Measurements from ENCODE around the gene CNKSR3. TPM values are rescaled to one million over a fixed set of nuclear protein-coding genes. Genes with fewer than 3 reads are reported as not detected.
A peak's percentile ranks its signal among the peaks of the same experiment; 100 is the strongest.

CNKSR3 gene
- total and polyA plus RNA-seq, 2 donors from 2014 or later: 13.8 to 63.1 TPM

DNA sequence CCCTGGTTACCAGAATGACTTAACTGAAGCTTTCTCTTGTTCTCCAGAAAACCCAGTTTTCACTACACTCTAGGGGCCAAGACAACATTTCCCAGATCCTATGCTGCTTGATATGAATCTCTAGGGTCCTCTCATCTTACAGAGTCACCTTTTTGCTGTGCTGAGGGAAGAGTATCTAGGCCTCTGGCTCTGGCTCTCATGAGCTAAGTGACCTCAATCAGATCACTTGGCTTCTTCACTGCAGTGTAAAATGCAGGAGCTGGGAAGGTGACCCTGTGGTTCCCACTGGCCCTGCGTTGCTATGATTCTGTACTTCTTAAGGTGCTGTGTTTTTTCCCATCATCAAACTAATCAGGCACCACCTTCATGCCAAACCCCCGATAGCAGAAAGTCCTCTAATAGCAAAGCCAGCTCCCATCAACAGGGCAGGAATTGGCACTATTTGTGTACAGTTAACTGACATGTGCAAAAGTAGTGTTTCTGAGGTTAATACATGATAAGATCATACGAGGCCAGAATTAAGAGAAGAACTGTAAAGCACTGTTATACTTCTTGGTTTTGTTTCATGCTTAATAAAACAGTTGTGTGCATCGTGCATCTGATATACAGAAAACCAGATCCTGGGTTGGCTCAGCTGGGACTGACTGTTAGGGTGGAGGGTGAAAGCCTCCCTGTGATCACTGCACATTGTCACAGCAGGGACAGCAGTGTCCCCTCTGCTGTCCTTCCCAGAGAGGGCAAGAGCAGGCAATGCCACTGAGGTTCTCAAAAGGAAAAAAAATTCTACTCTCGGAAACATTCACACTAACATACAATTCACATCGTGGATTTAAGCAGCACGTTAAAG lies 46.7 kb downstream of the CNKSR3 start:
- intact Hi-C loops (cut with DNase I): no loop called here
- TF ChIP-seq, protein P1, sequence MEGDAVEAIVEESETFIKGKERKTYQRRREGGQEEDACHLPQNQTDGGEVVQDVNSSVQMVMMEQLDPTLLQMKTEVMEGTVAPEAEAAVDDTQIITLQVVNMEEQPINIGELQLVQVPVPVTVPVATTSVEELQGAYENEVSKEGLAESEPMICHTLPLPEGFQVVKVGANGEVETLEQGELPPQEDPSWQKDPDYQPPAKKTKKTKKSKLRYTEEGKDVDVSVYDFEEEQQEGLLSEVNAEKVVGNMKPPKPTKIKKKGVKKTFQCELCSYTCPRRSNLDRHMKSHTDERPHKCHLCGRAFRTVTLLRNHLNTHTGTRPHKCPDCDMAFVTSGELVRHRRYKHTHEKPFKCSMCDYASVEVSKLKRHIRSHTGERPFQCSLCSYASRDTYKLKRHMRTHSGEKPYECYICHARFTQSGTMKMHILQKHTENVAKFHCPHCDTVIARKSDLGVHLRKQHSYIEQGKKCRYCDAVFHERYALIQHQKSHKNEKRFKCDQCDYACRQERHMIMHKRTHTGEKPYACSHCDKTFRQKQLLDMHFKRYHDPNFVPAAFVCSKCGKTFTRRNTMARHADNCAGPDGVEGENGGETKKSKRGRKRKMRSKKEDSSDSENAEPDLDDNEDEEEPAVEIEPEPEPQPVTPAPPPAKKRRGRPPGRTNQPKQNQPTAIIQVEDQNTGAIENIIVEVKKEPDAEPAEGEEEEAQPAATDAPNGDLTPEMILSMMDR (IDR thresholded peaks at IDR 0.05; ENCODE audit: borderline replicate concordance, extremely low read depth, insufficient read depth): no peak
- no peaks in the 10 kb centered on the region for H3K36me3 ChIP-seq (ENCODE audit: control insufficient read depth in 2 of 3, insufficient read depth in 3 of 3, low read length in 3 of 3)
- H3K9me3 ChIP-seq (ENCODE audit: control insufficient read depth in 2 of 3, insufficient read depth in 1 of 3, low read length in 3 of 3): no peaks in the 10 kb centered on the region
- FAIRE-seq: no peak
- H3K27ac ChIP-seq (ENCODE audit: low read depth in 2 of 2, low read length in 2 of 2): peak overlapping the region in 1 of 2 donors; percentile 21
- H3K9ac ChIP-seq (ENCODE audit: low read length in 3 of 3): peak overlapping the region in 1 of 3 donors; percentile 14
- H3K27me3 ChIP-seq (ENCODE audit: control insufficient read depth, insufficient read depth, low read length): no peaks in the 10 kb centered on the region
- peaks cover 4 to 21% (median 7%) of the 10 kb centered on the region in 3 donors for H3K4me1 ChIP-seq (ENCODE audit: control insufficient read depth in 2 of 3, insufficient read depth in 2 of 3, low read depth in 1 of 3, low read length in 3 of 3)
- DNase-seq: no peak
- H3K4me3 ChIP-seq (ENCODE audit: low read length in 3 of 3): no peak overlapping the region

DNA sequence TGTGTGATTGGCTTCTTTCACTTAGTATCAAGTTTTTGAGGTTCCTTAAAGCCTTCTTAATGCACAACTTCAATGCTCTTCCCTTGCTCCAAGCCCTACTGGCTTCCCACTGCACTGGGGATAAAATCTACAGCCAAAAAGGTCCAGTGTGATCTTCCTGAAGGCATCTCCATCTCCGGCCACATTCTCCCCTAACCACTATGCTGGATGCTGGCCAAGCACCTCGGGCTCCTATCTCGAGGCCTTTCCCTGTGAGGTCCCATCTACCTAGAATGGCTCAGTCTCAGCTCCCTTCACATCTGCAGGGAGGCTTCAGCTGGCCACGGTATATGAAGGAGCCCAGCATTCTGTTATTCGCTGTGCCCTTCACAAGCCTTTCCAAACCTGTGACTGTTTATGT lies 48.1 kb downstream of the CNKSR3 start:
- no peak overlapping the region for H3K4me3 ChIP-seq (ENCODE audit: low read length in 3 of 3)
- FAIRE-seq (no peak), DNase-seq (no peak)
- intact Hi-C loops (cut with DNase I): no loop called here
- peaks cover 7 to 30% (median 19%) of the 10 kb centered on the region in 3 donors for H3K4me1 ChIP-seq (ENCODE audit: control insufficient read depth in 2 of 3, insufficient read depth in 2 of 3, low read depth in 1 of 3, low read length in 3 of 3)
- no peaks in the 10 kb centered on the region for H3K9me3 ChIP-seq (ENCODE audit: control insufficient read depth in 2 of 3, insufficient read depth in 1 of 3, low read length in 3 of 3)
- no peaks in the 10 kb centered on the region for H3K27me3 ChIP-seq (ENCODE audit: control insufficient read depth, insufficient read depth, low read length)
- TF ChIP-seq, protein P1 (IDR thresholded peaks at IDR 0.05; ENCODE audit: borderline replicate concordance, extremely low read depth, insufficient read depth): no peak
- no peak overlapping the region for H3K27ac ChIP-seq (ENCODE audit: low read depth in 2 of 2, low read length in 2 of 2)
- no peak overlapping the region for H3K9ac ChIP-seq (ENCODE audit: low read length in 3 of 3)
- no peaks in the 10 kb centered on the region for H3K36me3 ChIP-seq (ENCODE audit: control insufficient read depth in 2 of 3, insufficient read depth in 3 of 3, low read length in 3 of 3)

DNA sequence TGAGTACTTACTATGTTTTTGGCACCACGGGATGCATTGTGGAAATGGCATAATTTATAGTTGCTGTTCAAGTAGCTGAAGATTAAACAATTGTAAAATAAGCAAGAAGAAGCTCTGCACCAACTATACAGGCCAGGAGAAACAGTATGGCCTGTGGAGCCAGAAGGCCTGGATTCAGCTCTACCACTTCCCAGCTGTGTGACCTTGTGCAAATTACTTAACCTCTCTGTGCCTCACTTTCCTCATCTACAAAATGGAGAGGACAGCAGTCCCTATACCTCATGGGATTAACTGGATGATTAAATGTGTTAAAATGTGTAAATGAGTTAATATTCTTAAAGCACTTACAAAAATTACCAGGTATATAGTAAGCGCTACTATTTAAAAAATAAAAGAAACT lies 49.1 kb downstream of the CNKSR3 start:
- H3K36me3 ChIP-seq (ENCODE audit: control insufficient read depth in 2 of 3, insufficient read depth in 3 of 3, low read length in 3 of 3): no peaks in the 10 kb centered on the region
- H3K4me1 ChIP-seq (ENCODE audit: control insufficient read depth in 2 of 3, insufficient read depth in 2 of 3, low read depth in 1 of 3, low read length in 3 of 3): peaks cover 7 to 31% (median 21%) of the 10 kb centered on the region in 3 donors
- intact Hi-C loops (cut with DNase I): no loop called here
- no peaks in the 10 kb centered on the region for H3K27me3 ChIP-seq (ENCODE audit: control insufficient read depth, insufficient read depth, low read length)
- H3K9ac ChIP-seq (ENCODE audit: low read length in 3 of 3): no peak overlapping the region
- DNase-seq (no peak), FAIRE-seq (no peak)
- H3K27ac ChIP-seq (ENCODE audit: low read depth in 2 of 2, low read length in 2 of 2): peak overlapping the region in 1 of 2 donors; percentile 2
- no peaks in the 10 kb centered on the region for H3K9me3 ChIP-seq (ENCODE audit: control insufficient read depth in 2 of 3, insufficient read depth in 1 of 3, low read length in 3 of 3)
- TF ChIP-seq, protein P1 (IDR thresholded peaks at IDR 0.05; ENCODE audit: borderline replicate concordance, extremely low read depth, insufficient read depth): no peak
- peak overlapping the region in 1 of 3 donors; percentile 20 for H3K4me3 ChIP-seq (ENCODE audit: low read length in 3 of 3)

Data from kidney (tissue), 14 donors.